ENCODE data around the gene ACR.

GRCh38 chr22:50722716-50723428, 15.1 kb upstream of the ACR start:
- TF ChIP-seq CTCF (IDR thresholded peaks at IDR 0.05; ENCODE audit: low read depth, low read length), result no peak
- TF ChIP-seq MAX (IDR thresholded peaks at IDR 0.05; ENCODE audit: low read depth, low read length), result no peak
- TF ChIP-seq MYC (IDR thresholded peaks at IDR 0.05; ENCODE audit: low read depth, low read length), result no peak

Data from NB4 (cell line).